ENCODE measurements around the gene SBF2. TPM values are rescaled to one million over a fixed set of nuclear protein-coding genes. Genes with fewer than 3 reads are reported as not detected.

SBF2 gene
- total and polyA plus RNA-seq, 2 donors (not counting 3 experiments of a cell fraction or from before 2014, with no cell fraction given): 15.4 to 42.4 TPM

- DNase-seq (ENCODE audit: low read depth, low spot score) (no peak), FAIRE-seq (no peak)
- Histone ChIP-seq H3K4me3 (replicated peaks in 1 of 3; ENCODE audit: insufficient read depth in 1 of 3, low read depth in 1 of 3, low read length in 3 of 3) (no peak overlapping the region), H3K4me1 (ENCODE audit: control insufficient read depth, extremely low read depth, insufficient read depth, low read length) (no peaks in the 10 kb centered on the region), H3K9me3 (replicated peaks; ENCODE audit: control insufficient read depth, insufficient read depth, low read length) (no peaks in the 10 kb centered on the region), H3K27ac (ENCODE audit: insufficient read depth, low read depth, low read length) (no peak overlapping the region), H3K4me2 (ENCODE audit: insufficient read depth, low read length) (no peak overlapping the region), H3K79me2 (ENCODE audit: control insufficient read depth, insufficient read depth, low read length) (no peaks in the 10 kb centered on the region), H3K27me3 (ENCODE audit: control insufficient read depth in 2 of 2, insufficient read depth in 2 of 2, low read length in 2 of 2) (no peaks in the 10 kb centered on the region), H3K36me3 (ENCODE audit: control insufficient read depth in 2 of 2, extremely low read depth in 1 of 2, insufficient read depth in 2 of 2, low read length in 2 of 2) (no peaks in the 10 kb centered on the region), H3K9ac (replicated peaks; ENCODE audit: extremely low read depth, insufficient read depth, low read length) (no peak overlapping the region), H4K20me1 (replicated peaks; ENCODE audit: control insufficient read depth, extremely low read depth, insufficient read depth, low read length) (no peaks in the 10 kb centered on the region), H2AFZ (ENCODE audit: low read depth, low read length) (no peak overlapping the region), H3K9me1 (replicated peaks; ENCODE audit: control insufficient read depth, extremely low read depth, insufficient read depth, low read length) (no peaks in the 10 kb centered on the region)
- TF ChIP-seq MYC (IDR thresholded peaks at IDR 0.05; ENCODE audit: low read depth, low read length) (no peak), POLR2AphosphoS5 (IDR thresholded peaks at IDR 0.05; ENCODE audit: insufficient read depth, low read depth, low read length) (no peak), JUN (IDR thresholded peaks at IDR 0.05; ENCODE audit: borderline replicate concordance, insufficient read depth, insufficient read length, low read depth) (no peak), GATA2 (IDR thresholded peaks at IDR 0.05; ENCODE audit: insufficient read depth, insufficient read length, low read depth, low read length) (no peak), POLR2A (IDR thresholded peaks at IDR 0.05; ENCODE audit: low read depth, low read length) (no peak), MAX (IDR thresholded peaks at IDR 0.05; ENCODE audit: insufficient read depth, insufficient read length) (no peak), FOS (IDR thresholded peaks at IDR 0.05; ENCODE audit: borderline replicate concordance, insufficient read depth, low read length) (no peak), CTCF (IDR thresholded peaks at IDR 0.05; ENCODE audit: extremely low read depth in 1 of 2, insufficient read depth in 1 of 2, low read depth in 1 of 2, low read length in 2 of 2) (no peak), EZH2 (IDR thresholded peaks at IDR 0.05; ENCODE audit: borderline replicate concordance, low read depth, low read length, severe bottlenecking) (no peak)
- CTCF ChIA-PET: interaction anchor here (0.8 to 1.6 kb wide), 4 partner anchors 9 to 134 kb away, joined by 3 to 4 read pairs (median 3); no protein-coding TSS in a partner anchor
- dilution Hi-C loops (cut with MboI; ENCODE audit: extremely low pct_ligation_motif_present, low sequenced_read_pairs): no loop called here
- POLR2A ChIA-PET: no interaction called here
- intact Hi-C loops (cut with micrococcal nuclease): no loop called here
- no TSS peak for BruUV-seq (replicated peaks)
Observed at GRCh38 chr11:9838961-9839360, 455.1 kb downstream of the SBF2 start.
